Right renal cortex interstitium (tissue), 3 donors: ENCODE data around the gene ENKD1. TPM values are rescaled to one million over a fixed set of nuclear protein-coding genes. Genes with fewer than 3 reads are reported as not detected.

Experiments used
- DNase-seq, 3 donors: peaks; one replicate each; pipeline ENCODE4 v3.0.0-alpha.2; 2013; ENCODE audit warnings: low read depth in 3 of 3, low spot score in 2 of 3
- polyA plus RNA-seq, 3 donors: library from polyadenylated mRNA; unstranded; fragments of 120-200 nt; gene quantifications; one replicate each; pipeline ENCODE4 v1.2.1, GENCODE V29; 2013; ENCODE audit not compliant: insufficient read length in 3 of 3

Gene ENKD1
- polyA plus RNA-seq, 3 donors = 17.8 to 21.2 (median 19.4) TPM

DNA sequence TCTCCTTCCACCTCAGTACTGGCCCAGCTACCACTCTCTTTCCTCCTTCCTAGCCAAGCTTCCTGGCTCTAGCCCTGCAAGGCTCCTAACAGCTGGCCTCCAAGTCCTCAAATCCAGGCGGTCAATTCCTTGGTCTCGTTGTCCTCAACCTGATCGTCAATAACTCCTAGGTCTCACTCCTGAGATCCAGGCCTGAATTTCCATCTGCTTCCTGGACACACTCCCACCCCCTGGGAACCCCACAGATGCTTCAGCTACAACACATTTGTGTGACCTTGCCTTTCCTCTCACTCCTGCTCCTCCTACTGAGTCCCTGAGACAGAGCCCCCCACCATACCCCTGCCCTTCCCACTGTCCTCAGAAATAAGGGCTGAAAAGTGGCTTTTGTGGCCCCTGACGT, 2.3 kb downstream of the ENKD1 start:
- DNase-seq = no peak

DNA sequence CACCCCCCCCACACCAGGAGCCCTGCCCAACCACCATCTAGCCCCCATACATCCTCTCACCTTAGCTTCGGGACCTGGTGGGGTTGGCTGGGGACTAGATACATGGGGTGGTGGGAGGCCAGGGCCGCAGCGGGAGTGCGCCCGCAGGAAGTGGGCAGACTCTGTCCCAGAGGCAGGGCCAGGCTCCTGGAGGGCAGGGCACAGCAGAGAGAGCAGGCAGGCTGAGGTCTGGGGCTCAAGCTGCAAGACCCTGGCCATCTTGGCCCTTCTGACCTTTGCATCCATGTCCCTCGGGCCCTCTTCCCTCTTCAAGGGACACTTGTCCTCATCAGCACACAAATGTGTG, 2.7 kb downstream of the ENKD1 start:
- no peak for DNase-seq

DNA sequence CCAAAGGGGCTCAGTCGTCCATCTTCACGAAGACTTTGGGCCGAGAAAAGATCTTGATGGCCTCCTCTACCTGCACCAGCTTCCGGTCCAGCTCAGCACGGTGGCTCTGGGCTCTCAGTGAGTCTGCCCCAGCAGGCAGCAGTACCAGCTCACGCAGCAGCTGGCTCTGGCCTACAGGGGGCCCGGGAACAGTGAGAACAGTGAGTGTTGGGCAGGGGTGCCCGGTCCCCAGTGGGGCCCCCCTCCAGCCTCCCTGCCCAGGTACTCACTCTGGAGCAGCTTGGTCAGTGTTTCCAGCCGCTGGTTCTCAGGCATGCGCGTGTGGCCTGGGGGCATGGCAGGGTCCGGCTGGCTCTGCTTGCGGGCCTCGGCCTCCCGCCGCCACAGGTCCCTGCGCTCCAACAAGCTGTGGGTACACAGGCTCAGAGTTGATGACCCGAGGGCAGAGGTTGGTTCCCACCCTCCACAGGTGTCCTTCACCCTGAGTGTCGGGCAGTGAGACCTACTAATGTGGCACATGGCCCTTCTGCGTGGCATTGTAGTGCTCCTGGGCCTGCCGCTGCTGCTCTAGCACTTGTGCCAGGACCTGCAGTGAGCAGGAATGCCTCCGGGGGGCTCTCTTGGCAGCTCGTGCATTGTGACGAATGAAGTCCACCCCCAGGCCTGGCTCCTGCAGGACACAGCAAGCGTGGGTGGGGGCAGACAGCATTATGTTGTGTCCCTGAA, 3.2 kb downstream of the ENKD1 start:
- DNase-seq = no peak

DNA sequence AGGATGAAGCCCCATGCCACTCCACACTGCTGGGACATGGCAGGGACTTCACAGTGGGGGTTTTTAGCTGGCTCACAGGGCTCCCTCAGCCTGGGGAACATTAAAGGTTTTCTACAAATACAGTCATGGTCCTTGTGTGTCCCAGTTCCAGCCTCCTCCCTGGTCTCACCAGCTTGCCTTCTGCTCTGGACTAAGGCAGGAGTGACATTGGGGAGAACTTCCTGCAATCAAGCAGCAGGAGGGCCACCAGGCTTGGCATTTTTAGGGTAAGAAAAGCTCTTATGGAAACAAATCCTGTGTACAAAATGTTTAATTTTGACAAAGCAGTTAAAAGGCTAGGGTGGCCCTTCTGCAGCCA, 3.9 kb downstream of the ENKD1 start:
- no peak for DNase-seq

DNA sequence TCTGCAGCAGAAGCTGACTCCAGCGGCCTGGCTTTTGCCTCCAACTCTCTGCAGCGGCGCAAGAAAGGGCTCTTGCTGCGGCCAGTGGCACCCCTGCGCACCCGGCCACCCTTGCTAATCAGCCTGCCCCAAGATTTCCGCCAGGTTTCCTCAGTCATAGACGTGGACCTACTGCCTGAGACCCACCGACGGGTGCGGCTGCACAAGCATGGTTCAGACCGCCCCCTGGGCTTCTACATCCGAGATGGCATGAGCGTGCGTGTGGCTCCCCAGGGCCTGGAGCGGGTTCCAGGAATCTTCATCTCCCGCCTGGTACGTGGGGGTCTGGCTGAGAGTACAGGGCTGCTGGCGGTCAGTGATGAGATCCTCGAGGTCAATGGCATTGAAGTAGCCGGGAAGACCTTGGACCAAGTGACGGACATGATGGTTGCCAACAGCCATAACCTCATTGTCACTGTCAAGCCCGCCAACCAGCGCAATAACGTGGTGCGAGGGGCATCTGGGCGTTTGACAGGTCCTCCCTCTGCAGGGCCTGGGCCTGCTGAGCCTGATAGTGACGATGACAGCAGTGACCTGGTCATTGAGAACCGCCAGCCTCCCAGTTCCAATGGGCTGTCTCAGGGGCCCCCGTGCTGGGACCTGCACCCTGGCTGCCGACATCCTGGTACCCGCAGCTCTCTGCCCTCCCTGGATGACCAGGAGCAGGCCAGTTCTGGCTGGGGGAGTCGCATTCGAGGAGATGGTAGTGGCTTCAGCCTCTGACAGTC, 4.5 kb downstream of the ENKD1 start:
- no peak for DNase-seq

DNA sequence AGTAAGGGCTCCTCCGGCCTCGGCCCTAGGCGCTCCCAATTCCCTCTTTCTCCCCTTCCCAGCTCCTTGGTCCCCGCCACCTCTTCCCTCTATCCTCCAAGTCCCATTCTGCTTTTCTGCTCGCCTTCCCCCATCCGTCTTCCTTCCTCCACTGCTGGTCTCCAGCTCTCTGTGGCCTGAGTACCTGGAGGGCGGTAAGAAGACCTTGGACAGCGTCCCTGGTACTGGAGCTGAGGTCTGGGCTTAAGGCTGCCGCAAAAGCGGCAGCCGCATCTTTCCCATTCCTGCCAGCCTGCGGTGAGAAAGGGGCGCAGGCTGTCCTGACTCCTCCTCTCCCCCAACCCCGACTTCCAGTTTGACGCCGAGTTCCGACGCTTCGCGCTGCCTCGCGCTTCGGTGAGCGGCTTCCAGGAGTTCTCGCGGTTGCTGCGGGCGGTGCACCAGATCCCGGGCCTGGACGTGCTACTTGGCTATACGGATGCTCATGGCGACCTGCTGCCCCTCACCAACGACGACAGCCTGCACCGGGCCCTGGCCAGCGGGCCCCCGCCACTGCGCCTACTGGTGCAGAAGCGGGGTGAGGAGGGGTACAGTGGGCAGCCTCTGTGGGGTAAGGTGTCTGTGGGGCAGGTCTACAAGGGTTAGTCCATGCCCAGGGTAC, 5.3 kb downstream of the ENKD1 start:
- DNase-seq = peak in 1 of 3 donors; percentile 61

DNA sequence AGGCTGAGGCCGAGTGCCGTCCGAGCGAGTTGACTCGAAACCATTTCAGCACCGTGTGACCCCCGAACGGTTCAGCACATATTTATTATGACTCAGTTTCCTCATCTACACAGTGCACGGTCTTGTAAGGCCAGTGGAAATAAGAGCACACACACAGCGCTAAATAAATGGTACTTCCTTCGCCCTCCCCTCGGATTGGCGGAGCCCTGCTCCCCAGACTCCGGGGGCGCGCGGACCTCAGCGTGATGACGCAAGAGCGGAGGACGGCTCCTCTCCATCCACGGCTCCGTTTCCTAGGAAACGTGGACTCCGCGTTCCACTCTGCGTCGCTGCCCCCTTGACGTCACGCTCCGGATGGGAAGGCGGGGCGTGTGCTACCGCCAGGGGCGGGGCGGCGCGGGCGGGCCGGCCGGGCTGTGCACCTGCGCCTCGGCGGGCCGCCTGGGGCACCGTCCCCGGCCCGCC, 6.0 kb downstream of the ENKD1 start, which contains the start of gene PARD6A:
PARD6A (plus strand) TSS at position 397 of the 465 bp plus-strand sequence. CDS start 79 bp downstream, outside the sequence.
- DNase-seq = peak; percentile 82 to 89 (median 89)

DNA sequence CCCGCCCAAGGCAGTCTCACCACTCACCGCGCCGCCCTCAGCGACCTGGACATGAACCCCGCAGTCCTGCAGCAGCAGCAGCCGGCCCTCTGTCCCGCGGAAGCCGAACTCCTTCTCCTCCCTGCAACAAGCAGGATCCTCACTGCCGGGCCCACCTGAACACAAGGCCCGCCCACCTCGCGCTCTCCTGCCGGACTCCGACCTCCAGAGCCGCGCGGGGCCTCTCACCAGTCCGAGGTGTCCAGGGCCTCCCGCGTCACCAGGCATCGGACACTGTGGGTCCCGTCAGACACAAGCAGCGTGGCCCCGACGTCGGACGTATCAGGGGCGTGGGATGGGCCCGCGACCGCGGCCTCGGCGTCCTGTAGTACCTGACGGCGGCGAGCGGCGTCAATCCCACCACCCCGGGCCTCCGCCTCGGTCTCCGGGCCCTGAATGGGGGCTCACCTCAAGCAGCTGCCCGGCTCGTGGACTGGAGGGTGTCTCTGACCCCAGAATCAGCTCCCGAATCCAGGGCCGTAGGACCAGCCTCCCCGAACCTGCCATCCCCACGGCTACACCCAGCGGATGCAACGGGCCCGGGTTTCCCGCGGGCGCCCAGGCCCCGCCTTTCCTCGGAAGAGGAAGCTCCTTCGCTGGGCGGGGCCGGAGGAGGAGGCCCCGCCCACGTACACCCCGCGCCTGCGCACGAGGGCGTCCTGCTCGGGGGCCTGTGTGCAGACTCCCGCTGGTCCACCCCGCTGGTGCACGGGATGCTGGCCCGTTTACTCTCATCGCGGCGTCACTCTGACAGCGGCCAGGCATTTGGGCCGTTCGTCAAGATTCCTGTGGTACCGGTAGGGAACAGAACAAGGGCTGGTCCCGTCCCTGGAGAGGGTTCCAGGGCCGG, 6.6 kb downstream of the ENKD1 start, which contains the start of gene ACD:
ACD (minus strand) TSS at position 586 of the 889 bp plus-strand sequence; CDS start at position 546, 40 bp downstream.
- peak; percentile 83 to 87 (median 87) for DNase-seq

DNA sequence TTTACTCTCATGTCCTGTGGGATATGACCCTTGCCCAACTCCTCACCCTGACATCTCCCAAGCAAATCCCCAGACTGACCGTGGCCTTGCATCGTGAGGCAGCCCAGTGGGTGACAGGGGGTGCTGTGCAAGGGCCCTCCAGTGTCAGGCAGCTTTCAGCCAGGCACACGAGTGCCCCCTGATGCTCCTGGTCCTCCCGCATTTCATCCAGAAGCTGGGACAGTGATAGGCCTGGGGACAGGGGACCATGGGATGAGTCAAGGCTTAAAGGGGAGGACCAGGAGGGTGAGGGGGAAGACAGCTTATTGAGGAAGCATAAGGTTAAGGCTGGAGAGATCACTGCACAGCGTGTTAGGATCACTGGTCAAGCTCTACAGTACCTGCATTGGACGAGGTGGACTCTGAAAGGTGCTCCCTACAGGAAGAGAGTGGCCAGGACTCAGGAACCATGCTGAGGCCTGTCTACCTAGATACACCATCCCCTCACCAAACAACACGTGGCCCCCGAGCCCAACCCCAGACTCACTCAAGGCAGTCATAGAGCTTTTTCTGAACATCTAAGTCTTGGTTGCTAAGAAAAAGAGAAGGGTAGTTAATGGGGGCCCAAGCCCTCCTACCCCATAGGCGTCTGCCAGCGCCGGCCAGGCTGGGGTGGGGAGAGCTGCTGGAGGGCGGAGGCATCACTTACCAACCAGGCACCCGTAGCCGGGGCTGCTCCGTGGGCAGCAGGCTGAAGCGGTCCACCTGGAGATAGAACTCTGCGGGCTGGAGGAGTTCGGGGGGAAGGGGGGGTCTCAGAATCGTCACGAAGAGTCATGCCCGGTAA, 7.5 kb downstream of the ENKD1 start:
- DNase-seq = no peak

DNA sequence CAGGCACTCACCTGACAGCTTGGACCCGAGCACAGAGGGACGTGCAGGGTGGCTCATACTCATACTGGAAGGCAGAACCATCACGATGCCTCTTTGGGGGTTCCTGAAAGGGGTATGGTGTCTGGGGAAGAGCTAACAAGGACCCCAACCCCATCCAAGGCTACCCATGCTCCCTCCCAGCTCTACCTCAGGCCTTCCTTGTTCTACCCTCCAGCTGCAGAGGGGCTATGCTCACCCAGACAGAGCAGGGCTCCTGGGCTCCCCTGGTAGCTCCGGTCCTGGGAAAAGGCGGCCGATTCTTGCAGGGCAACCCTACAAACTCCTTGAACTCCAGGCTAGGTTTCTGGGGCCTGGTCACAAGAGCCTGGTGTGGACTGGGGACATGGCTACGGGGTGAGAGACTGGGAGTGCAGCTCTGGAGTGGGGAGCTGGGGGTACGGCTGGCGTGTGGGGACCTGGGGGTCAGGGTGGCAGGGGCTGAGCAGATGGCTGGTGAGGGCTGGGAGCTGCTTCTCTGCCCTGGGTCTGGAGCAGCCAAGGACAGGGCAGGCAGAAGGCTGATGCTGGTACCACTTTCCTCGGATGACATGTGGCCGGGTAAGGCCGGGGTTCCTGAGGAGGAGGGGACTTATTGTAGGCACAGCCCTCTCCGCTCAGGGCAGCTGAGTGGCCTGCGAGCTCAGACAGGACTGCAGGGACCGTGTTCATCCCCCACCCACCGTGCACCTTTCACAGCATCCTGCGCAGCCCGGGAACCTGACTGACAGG, 8.6 kb downstream of the ENKD1 start:
- no peak for DNase-seq

DNA sequence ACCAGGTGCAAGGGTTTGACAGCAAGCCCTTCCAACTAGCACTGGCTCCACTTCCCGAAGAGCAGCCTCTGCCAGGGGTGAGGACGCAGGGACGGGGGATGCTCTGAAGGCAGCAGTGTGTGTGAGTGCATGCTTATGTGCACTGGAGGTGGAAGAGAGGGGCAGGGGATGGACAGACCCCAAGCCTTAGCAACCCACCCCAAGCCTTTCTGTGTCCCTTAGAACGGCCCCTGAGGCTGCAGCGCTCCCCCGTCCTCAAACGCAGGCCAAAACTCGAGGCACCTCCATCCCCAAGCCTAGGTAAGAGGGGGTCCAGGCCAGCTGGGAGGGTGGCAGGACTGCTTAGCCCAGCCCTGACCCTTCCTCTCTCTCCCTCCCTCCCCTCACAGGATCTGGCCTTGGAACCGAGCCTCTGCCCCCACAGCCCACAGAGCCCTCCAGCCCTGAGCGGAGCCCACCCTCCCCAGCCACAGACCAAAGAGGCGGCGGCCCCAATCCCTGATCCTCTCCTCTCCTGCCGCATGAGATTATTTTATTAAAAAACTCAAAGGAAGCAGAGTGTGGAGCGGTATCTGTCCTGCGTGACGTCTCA, 9.4 kb downstream of the ENKD1 start:
- DNase-seq = no peak

DNA sequence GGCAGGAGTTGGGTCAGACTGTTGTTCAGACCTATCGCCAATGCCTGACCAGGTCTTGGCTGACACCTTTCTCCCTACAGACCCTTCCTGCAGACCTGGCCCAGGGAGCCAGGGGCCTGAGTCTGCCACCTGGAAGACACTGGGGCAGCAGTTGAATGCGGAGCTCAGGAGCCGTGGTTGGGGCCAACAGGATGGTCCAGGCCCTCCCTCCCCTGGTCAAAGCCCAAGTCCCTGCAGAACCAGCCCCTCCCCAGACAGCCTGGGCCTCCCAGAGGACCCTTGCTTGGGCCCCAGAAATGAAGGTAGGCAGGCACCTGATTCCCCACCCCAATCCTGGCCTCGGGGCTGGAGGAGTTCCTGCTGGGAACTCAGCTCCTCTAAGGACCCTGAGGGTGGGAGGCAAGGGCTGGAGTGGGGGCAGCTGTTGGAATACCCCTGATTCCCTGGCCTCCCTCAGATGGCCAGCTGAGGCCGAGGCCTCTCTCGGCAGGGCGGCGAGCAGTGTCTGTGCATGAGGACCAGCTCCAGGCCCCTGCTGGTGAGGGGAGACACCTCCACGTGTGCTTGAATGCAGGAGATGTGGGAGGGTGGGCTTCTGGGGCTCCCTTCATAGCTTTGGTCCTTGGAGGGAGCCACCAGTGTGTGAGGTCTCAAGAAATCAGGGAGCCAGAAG, 10.1 kb downstream of the ENKD1 start:
- DNase-seq = no peak

DNA sequence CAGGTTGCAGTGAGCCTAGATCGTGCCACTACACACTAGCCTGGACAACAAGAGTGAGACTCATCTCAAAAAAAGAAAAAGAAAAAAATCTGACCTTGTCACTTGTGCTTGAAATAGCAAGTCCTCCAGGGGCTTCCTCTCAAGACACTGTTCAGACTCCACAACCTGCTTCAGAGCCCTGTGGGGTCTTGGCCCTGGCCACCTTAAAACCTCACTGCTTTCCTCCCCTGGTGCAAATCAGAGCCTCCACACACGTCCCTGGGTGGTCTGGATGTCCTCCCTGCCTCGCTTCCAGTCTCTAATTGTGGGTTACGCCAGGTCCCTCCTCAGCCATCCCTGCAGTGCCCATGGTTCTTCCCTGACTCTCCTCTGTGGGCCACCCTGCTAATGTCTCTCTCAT, 11.2 kb downstream of the ENKD1 start:
- DNase-seq = no peak

DNA sequence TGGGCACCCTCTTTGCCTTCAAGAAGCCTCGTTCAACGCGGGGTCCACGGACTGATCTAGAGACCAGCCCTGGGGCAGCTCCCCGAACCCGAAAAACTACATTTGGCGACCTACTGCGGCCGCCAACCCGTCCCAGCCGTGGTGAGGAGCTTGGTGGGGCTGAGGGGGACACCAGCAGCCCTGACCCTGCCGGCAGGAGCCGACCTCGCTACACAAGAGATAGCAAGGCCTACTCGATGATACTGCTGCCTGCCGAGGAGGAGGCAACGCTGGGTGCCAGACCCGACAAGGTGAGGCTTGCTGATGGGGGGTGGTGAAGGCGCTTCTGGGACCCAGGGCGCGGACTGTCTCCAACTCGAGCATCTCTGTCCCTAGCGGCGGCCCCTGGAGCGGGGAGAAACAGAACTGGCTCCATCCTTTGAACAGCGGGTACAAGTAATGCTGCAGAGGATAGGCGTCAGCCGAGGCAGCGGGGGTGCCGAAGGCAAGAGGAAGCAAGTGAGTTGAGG, 12.1 kb downstream of the ENKD1 start:
- no peak for DNase-seq

DNA sequence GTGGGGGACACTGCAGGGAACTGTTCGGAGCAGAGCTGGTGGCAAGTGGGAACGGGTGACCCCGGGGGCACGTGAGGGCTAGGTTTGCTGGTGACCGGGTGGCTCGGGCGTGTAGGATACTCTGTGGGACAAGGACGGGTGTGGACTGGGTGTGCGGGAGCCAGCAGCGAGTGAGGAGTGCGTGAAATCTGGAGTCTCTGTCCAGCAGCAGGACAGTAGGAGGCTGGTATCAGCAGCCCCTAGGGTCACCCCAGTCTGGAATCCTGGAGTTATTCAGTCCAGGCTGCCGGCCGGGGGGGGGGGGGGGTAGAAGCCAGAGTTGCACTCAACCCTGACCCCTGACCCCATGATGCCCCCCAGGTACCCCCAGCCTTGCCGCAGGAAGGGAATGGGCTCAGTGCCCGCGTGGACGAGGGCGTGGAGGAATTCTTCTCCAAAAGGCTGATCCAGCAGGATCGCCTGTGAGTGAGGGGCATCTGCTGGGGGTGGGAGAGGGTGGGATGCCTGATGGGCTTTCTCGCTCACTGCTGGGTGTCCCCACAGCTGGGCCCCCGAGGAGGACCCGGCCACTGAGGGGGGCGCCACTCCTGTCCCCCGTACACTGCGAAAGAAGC, 12.7 kb downstream of the ENKD1 start:
- no peak for DNase-seq

DNA sequence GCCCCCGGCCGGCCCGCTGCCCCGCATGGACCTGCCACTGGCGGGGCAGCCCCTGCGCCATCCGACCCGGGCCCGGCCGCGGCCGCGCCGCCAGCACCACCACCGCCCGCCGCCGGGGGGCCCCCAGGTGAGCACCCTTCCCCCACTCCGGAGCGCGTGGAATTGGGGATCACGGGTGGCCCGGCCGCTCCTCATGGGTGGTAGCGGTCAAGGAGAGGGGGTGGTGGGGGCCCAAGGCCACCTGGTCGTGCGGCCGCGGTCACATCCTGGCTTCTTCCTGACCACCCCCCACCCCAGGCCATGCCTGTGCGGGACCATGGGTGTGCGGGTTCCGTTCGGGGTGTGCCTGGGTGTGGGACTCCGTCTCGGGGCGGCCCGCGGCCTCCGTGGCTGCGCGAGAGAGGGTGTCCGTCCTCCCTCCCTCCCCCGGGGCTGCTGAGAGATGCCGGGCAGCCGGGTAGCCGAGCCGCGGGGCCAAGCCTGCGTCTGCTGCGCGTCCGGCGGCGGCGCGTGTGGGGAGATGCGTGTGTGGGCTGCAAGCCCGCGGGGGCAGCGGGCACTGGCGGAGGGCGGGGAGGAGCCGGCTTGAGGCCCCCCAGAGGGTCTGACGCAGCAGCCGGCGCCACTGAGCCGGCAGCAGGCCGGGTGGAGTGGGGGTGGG, 13.3 kb downstream of the ENKD1 start:
- no peak for DNase-seq
